ENCODE measurements around the gene FRY. TPM values are rescaled to one million over a fixed set of nuclear protein-coding genes. Genes with fewer than 3 reads are reported as not detected.

The FRY gene
- total and polyA plus RNA-seq, 10 donors, result 0.80 to 30.0 (median 23.5) TPM

DNA sequence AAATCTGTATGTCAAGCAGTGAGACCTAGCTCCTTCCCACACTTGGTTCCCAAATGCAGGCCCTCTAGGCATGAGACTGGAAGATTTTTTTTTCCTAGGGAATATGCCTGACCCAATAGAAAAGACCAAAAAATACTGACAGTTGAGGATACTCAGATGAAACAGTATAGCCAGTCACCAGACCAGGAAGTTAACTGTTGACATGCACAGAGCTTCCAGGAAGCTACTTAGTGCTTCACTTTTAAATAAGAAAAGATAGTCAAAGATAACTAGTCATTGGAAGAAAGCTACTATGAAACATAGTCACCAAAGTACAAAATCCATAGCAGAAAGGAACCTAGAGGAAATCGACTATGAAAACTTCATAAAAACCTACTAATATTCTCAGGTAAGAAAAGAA, 316.1 kb downstream of the FRY start:
- intact Hi-C loops (cut with DNase I; ENCODE audit: low total_unique reads), result no loop called here
- WGBS, 5 donors, result 50 to 98% (median 95%) methylated on average over 1 of the region's 1 CpG

More for the DNA sequence above, 316.1 kb downstream of the FRY start:
- TF ChIP-seq, protein P1, sequence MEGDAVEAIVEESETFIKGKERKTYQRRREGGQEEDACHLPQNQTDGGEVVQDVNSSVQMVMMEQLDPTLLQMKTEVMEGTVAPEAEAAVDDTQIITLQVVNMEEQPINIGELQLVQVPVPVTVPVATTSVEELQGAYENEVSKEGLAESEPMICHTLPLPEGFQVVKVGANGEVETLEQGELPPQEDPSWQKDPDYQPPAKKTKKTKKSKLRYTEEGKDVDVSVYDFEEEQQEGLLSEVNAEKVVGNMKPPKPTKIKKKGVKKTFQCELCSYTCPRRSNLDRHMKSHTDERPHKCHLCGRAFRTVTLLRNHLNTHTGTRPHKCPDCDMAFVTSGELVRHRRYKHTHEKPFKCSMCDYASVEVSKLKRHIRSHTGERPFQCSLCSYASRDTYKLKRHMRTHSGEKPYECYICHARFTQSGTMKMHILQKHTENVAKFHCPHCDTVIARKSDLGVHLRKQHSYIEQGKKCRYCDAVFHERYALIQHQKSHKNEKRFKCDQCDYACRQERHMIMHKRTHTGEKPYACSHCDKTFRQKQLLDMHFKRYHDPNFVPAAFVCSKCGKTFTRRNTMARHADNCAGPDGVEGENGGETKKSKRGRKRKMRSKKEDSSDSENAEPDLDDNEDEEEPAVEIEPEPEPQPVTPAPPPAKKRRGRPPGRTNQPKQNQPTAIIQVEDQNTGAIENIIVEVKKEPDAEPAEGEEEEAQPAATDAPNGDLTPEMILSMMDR (IDR thresholded peaks at IDR 0.05 in 8 of 11, conservative IDR thresholded peaks at IDR 0.05 in 3 of 11), result no peak
- TF ChIP-seq POLR2AphosphoS5 (IDR thresholded peaks at IDR 0.05), result no peak
- no peak for TF ChIP-seq POLR2A (IDR thresholded peaks at IDR 0.05)
- no peaks in the 10 kb centered on the region for H3K27me3 ChIP-seq (replicated peaks in 1 of 7)
- no peak overlapping the region for H3K4me3 ChIP-seq
- H3K36me3 ChIP-seq, result peaks cover 0 to 45% (median 0%) of the 10 kb centered on the region in 6 donors
- no peak overlapping the region for H3K27ac ChIP-seq
- DNase-seq, result no peak
- H3K9me3 ChIP-seq, result no peaks in the 10 kb centered on the region
- H3K4me1 ChIP-seq, result no peaks in the 10 kb centered on the region
